HG02884 (cell line): ENCODE results near the gene ZGPAT.

Source experiments
- ATAC-seq: cut with Tn5 transposase; IDR thresholded peaks from one replicate; pipeline ENCODE4 v1.9.1; 2021; ENCODE audit warnings: mild to moderate bottlenecking, moderate library complexity; ENCODE audit not compliant: unreplicated experiment

Gene ZGPAT

DNA sequence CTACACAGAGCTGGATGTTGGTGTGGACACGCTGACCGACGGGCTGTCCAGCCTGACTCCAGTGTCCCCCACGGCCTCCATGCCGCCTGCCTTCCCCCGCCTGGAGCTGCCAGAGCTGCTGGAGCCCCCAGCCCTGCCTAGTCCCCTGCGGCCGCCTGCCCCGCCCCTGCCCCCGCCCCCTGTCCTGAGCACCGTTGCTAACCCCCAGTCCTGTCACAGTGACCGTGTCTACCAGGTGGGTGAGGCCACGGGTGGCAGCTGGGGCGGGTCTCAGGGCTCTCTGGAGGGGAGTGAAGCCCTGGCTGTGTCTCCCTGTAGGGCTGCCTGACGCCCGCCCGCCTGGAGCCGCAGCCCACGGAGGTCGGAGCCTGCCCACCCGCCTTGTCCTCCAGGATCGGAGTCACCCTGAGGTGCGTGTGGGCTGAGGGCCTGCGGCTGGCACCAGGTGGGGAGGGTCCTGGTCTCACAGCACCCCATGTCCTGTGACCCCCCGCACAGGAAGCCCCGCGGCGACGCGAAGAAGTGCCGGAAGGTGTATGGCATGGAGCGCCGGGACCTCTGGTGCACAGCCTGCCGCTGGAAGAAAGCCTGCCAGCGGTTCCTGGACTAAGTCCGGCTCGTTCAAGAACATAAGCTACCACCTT, 34.7 kb downstream of the ZGPAT start:
- no peak for ATAC-seq

DNA sequence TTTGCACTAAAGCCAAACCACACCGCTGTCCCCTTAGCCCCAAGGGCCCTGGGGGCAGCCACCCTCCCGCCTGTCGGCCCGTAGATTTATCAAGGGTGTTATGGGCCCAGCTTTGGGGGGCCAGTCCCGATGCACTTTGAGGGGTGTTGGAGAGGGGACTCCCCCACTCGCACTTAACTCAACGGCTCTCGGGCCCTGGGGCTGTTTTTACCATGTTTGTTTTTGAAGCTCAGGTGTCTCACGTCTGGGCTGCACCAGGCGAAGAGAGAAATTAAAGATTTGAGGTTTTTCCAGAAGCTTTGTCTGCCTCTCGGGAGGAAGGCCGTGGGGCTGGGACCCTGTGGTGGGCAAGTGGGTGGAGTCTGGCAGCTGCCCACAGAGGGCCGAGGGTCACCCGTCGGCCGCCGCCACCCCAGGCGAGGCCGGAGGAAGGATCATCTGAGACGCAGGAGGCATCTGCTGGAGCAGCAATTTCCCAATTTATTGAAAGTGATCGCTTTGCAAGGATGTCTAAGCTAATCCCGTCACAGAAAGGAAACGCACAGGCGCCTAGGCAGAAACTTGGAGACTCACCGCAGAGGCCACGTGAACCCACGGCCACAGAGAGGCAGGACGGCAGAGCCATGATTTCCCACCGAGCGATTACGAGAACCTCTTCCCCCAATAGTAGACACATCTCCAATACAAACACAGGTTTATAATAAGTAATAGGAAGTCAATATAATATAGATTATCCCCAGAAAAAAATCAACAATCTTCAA, 35.6 kb downstream of the ZGPAT start:
- no peak for ATAC-seq

DNA sequence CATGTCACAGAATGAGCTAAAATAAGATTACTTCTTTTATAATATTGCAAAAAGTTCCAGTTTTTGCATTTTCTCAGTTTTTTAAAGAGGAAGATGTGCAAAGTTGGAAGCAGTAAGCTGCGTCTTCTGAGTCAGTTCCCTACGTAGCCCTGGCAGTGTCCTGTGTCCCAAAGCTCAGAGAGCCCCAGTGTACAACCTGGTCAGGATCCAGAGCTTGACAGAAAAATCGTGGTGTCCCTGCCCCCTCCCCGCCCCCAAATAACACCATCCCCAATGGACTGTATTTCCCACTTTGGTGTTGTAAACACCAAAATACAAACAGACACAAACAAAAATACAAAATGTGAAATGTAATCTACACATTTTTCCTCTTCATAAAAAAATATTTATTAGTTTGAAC, 36.3 kb downstream of the ZGPAT start:
- no peak for ATAC-seq

DNA sequence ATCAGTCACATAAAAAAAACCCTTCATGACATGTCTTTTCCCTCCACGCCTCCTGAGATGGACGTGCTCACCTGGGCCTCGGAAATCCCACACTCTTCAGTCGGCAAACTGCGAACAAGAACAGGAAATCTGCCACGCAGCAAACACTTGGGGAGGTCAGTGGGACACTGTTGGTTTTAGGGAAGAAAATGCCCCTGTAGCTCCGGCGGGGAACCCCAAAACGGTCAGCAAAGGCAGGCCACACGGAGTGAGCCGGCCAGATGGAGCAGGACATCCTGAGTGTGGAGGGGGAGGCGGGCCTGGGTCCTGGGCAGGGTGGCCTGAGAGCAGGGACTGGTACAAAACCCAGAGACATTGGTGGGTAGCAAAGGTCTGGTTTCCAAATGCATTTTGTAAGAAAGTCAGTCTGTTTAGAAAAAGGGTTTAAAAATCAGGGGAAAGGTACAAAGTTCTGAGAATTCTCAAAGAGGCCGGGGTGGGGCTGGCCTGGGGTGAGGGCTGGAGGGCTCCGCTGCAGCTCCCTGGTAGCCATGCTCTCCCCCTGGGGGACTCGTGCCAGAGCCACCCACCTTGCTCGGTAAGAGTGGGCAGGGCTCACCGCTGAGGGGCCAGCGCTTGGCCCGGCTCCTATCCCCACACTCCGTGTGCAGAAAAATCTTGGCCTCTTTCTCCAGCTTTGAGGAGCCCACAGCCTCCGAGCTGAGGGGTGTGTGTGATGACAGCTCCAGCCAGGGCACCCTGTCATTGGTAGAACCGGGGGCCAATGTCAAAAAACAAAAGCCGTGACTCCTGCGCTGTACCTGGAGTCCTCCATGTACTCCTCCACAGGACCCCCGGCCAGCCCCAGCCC, 37.0 kb downstream of the ZGPAT start:
- ATAC-seq, result no peak

DNA sequence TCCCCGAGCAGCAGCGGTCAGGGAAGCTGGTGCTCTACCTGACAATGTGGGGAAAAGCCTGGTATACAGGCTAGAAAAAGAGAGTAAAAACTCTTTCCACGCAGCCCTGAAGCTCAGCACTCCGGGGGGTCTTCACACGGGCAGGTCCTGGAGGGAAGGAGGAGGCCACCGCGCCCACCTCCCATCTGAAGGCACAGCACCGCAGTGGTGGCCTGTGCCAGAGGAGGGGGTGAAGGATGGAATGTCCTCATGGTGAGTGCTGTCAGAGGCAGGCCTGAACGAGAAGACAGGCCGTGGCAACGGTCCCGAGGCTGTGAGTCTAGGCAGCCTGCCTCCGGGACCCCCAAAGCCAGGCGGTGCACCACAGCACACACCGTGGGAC, 37.6 kb downstream of the ZGPAT start:
- ATAC-seq, result no peak

DNA sequence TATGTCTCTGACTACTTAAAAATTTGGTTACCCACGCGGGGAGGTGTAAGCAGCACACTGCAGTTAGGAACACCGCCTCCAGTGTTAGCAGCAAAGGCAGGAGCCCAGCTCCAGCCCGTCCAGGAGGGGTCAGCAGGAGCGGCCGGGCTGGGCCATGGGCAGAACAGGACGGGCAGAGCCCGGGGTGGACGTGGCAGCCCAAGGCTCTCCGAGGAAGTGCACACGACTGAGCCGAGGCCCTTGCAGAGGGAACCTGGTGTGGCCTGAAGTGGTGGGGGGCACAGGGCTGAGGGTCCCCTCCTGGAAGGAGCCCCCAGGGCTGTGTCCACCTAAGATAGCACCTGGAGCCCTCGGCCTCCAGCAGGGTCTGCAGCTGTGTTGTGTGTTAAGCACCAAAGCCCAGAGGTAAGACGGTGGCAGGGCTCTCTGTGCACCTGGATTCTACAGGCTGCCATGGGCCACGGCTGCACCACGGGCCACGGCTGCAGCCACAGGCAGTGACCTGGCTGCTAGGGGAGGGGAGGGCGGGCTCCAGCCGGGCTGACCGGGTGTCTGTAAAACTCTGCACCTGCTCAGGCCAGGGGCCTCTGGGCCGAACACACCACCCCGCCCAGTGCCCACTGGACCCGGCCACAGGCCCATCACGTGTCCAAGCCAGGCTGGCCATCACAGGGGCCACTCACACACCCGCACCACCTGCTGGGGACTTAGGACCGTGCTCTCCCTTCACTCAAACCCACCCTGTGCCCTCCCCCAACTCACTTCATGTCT, 38.3 kb downstream of the ZGPAT start:
- ATAC-seq, result no peak

DNA sequence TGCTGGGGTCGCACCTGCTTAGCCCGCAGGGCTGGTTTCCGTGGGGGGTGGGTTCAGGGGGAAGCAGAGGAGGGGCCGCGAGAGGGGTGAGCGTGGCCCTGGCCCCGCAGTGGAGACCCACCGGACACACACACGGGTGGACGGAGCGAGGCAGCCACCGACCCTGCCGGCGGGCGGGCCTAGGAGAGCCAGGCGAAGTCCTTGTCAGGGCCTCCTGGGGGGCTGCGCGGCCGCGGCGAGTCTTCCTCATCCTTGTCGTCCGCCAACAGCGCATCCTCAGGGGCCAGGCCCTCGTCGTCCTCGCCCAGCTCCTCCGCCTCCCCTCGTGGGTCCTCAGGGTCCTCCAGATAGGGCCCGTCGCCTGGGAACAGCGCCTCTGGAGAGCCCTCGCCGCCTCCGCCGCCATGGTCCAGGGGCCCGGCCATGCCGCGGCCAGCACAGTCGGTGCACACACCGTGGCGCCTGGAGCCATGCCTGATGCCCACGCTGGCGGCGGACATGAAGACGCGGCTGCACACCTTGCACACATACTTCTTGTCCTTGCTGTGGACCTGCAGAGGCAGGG, 39.0 kb downstream of the ZGPAT start:
- no peak for ATAC-seq

DNA sequence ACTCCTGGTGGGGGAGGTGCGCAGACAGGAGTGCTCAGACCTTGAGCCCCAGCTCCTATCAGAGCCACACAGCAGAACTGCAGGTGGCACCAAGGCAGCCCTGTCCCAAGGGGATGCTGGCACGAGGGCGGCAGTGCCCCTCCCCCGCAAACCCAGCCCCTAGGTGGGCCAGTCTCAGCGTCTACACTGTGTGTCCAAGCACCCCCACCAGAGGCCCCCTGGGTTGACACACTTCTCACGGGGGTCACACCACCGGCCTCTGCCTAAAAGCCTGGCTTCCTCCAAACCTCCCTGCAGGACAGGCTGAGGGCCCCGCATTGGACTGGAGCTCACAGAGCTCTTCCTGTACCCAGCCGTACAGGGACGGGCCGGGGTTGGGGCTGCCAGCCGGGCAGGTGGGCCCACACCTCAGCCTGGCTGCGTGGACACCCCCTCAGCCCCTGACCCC, 39.8 kb downstream of the ZGPAT start:
- ATAC-seq, result no peak

DNA sequence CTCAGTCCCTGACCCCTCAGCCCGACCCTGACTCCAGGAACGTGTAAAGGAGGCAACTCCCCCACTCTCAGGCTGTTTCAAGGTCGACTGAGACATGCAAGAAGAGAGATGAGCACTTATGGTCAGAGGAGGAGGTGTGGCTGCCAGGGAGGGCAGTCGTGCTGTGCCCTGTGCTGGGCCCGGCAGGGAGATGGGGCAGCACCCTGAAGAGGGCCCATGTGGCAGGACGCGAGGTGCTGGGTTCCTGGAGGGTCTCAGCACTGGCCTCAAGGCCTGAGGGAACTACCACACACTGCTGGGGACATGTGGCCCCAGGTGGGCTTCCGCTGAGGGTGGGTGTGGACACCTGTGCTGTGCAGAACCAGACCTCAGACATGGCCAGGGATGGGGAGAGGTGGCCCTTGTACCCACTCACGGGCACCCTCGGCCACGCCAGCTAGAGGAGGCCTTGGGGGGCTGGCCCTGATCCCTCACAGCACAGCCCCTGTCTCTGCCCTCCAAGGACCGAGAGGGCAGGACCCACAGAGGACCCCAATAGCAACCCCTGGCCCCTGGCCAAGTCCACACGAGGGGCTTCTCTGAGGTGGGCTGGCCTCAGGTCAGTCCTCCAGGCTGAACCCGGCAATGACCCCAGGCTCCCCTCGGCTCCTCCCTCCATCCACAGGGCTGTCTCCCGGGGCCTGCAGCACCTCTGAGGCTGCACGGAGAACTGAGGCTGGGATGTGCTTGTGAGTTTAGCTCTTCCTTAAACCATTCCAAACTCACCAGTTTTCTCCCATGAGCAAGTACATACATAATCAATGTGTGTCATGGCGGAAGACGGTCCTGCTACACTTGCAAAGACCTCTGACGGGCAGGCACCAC, 40.5 kb downstream of the ZGPAT start:
- no peak for ATAC-seq

DNA sequence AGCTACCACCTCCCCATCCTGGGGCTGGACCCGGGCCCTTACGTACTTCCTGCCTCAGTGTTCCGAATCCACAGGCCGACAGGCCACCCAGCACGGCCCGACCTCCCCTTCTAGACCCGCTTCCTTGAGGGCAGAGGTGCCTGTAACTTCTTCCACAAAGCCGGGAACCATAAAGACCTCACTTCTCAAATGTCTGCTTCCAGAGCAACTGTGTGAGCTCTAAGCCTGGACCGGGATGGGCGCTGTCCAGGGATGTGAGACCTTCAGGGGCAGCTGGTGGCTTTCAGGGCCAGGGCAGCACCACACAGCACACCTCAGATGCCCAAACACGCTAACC, 41.1 kb downstream of the ZGPAT start:
- ATAC-seq, result no peak

DNA sequence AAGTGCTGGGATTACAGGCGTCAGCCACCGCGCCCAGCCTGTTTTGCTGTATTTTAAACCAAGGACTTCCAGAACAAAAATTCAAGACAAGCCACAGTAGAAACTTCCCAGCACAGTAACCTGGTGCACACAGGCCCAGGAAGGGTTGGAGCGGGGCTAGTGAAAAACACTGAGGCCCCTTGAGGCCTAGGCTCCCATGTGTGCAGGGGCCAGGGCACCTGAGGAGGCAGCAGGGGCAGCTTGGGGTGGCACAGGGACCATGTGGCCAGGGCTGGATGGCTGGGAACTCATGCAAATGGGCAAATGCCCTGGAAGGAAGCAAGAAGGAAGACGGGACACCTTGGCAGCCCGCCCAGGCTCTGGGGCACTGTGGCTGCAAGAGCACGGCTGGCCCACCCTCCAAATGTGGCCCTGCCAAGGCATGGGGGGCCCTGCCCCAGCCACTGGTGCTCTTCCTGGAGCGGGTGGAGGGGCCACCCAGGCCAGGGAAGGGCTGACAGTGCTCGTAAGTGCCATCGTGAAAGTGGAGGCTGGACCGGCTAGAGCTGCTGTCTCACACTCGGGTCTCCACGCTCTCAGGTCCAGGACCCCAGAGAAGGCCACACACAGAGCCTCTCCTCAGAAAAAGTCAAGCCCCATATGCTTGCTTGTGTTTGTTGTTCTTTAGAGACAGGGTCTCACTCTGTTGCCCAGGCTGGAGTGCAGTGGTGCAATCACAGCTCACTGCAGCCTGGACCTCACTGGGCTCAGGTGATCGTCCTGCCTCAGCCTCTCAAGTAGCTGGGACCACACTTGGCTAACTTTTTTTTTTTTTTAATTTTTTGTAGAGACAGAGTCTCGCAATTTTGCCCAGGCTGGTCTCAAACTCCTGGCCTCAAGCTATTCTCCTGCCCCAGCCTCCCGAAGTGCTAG, 42.0 kb downstream of the ZGPAT start:
- ATAC-seq, result no peak

DNA sequence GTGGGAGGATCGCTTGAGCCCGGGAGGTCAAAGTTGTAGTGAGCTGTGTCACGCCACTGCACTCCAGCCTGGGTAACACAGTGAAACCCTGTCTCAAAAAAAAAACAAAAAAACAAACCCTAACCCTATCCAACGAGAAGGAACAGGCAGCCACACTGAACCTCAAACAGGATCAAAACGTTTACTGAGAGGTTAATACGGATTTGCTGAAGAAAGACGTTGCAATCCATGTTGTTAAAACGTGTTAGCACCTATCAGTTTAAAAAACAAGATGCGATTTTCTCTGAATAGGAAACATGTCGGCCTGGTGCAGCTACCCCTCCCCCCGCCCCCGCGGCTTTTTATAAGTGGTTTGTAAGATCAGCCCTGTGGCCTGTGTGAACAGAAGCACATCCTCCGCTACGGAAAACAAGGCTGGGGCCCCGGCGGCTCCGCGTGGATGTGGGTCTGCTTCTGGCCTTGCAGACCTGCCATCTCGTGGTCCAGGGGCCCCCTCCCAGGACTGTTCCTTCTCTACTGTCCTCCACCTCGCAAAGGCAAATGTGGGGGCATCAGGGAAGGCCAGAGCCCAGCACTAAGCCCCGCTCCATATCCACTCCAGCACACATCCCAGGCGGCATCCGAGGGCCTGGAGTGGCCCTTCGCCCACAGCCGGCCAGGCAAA, 43.1 kb downstream of the ZGPAT start:
- no peak for ATAC-seq

DNA sequence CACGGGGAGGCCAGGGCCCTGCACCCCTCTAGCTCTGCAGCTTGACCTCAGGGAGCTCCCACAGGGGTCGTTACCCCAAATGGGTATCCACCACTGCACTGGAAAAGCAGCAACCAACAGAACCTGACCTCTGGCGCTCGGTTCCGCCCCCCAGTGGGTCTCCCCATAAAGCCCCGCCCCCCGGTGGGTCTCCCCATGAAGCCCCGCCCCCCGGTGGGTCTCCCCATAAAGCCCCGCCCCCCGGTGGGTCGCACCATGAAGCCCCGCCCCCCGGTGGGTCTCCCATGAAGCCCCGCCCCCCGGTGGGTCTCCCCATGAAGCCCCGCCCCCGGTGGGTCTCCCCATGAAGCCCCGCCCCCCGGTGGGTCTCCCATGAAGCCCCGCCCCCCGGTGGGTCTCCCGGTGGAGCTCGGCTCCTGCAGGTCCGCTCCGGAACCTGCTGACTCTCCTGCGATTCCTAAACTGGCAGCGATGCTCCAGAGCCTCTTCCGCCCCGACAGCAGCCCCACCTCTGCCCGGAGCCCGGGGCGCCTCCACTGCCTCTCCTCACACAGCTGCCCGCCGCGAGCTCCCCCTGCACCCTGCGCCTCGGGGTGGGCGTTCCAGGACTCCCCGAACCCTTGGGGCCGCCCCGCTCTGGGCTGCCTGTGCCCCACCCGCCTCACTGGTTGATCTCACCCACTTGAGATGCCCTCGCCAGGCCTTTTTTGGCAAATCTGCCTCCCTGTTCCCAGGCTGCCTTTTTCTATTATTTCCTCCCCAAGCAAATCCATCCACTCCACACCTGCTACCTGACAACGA, 43.8 kb downstream of the ZGPAT start:
- ATAC-seq, result no peak

DNA sequence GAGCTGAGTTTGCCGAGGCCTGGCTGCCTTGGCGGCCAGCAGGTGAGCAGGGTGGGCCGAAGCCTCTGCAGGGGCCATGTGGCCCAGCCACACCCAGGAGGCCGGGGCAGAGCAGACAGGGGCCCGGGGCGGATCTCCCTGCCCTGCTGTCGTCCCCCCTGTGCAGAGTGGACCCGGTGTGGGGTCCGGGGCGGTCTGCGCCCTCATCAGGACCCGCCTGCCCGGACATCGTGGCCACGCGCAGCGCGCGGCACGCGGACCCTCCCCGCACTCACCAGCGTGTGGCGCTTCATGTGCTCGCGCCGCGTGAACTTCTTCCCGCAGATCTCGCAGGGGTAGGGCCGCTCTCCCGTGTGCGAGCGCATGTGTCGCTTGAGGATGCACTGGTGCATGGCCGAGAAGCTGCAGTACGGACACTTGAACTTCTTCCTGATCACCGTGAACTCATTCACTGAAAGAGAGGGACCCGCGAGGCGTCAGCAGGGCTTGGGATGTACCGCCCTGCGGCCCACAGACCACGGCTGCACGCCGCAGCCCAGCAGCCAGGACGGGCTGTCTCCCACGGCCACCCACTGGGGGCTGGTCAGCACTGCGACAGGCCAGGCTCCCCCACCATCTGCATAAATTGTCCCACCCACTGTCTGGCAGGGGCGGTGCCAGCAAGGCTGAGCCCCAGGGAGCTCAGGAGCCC, 44.7 kb downstream of the ZGPAT start:
- no peak for ATAC-seq

DNA sequence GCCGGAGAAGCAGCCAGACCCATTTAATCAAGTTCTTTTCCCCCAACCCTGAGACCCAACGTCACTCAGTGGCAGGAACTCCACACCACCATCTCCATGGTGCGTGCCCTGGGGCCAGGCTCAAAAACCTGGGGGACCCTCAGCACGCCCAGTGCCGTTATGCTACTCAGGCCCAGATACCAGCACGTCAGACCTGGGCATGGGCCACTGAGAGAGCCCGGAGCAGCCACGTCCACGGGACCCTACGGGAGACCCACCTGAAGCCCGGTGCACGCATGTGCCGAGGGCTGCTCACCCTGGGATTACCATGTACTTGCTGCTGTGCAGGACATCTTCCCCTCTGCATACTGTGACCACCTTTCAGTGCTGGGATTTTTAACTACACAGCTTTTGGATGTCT, 45.5 kb downstream of the ZGPAT start:
- ATAC-seq, result no peak

DNA sequence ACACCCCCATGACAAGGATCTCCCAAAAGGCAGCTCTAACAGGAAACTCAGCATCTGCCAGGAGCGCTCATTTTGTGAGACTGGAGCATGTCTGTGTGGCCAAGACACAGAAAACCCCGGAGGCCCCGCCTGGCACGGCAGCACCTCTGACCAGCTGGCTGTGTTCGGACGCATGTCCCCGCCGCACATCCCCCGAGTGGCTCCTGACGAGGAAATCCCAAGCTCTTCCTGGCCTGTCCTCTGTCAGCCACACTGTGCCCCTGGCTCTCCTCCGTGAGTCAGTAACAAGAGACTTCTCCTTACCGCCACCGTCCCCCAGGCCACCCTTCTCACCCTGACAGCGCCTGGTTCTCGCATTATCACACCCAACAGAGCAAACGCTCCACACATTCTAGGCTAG, 46.2 kb downstream of the ZGPAT start:
- no peak for ATAC-seq
